OCI-LY3 (cell line): ENCODE measurements around the gene GHRHR.

ENCODE experiments used
- CTCF ChIP-seq: fragments of 200-600, 300-600 bp; sonication (generic); IDR thresholded peaks from 2 replicates; pipeline ENCODE4 v1.5.1; 2014; ENCODE audit warnings: antibody characterized with exemption, low read length, low read depth
- EZH2phosphoT487 ChIP-seq: fragments of 200-600 bp; shearing (Covaris generic); IDR thresholded peaks from 2 replicates; pipeline ENCODE4 v1.6.1; 2018; ENCODE audit warnings: antibody characterized with exemption, mixed run types, low read depth

GRCh38 chr7:30927559-30927958 lies 36.2 kb upstream of the GHRHR start:
- TF ChIP-seq CTCF (no peak), EZH2phosphoT487 (no peak)
